Vagina (tissue), 2 donors: ENCODE results near the gene FTSJ1.

ENCODE experiments used
- CTCF ChIP-seq, 3 experiments: fragments of 450-650 bp in 2 of 3; fragments of 200-600 bp in 1 of 3; sonication (generic) in 1 of 3; IDR thresholded peaks; one replicate each; pipeline ENCODE4 v1.5.1; 2017 to 2019; ENCODE audit warnings: antibody characterized with exemption in 3 of 3, mild to moderate bottlenecking in 2 of 3, moderate library complexity in 2 of 3
- POLR2A ChIP-seq, 2 donors: fragments of 450-650 bp; IDR thresholded peaks; one replicate each; pipeline ENCODE4 v1.6.1; 2017; ENCODE audit warnings: antibody characterized with exemption in 2 of 2, mild to moderate bottlenecking in 2 of 2, moderate library complexity in 2 of 2
- POLR2AphosphoS5 ChIP-seq, 2 donors: sonication (generic); formaldehyde crosslinking; IDR thresholded peaks; one replicate each; pipeline ENCODE4 v1.9.0; 2017; ENCODE audit warnings: antibody characterized with exemption in 2 of 2, mild to moderate bottlenecking in 2 of 2, low read depth in 1 of 2; ENCODE audit not compliant: insufficient read depth in 1 of 2

GRCh38 chrX:48460606-48461005 lies 15.4 kb upstream of the FTSJ1 start:
- no peak for TF ChIP-seq CTCF (IDR thresholded peaks at IDR 0.05)
- TF ChIP-seq POLR2A (IDR thresholded peaks at IDR 0.05), result no peak
- TF ChIP-seq POLR2AphosphoS5 (IDR thresholded peaks at IDR 0.05; ENCODE audit: insufficient read depth in 1 of 2, low read depth in 1 of 2), result no peak
